OCI-LY3 (cell line): Measurements from ENCODE around the gene NUP58.

Experiments
- CTCF ChIP-seq: fragments of 200-600, 300-600 bp; sonication (generic); IDR thresholded peaks from 2 replicates; pipeline ENCODE4 v1.5.1; 2014; ENCODE audit warnings: antibody characterized with exemption, low read length, low read depth
- EZH2phosphoT487 ChIP-seq: fragments of 200-600 bp; shearing (Covaris generic); IDR thresholded peaks from 2 replicates; pipeline ENCODE4 v1.6.1; 2018; ENCODE audit warnings: antibody characterized with exemption, mixed run types, low read depth

- TF ChIP-seq CTCF (no peak), EZH2phosphoT487 (no peak)
These were observed 51.4 kb downstream of the NUP58 start for GRCh38 chr13:25352806-25353205.
